Measurements from ENCODE around the gene PARK7. TPM values are rescaled to one million over a fixed set of nuclear protein-coding genes. Genes with fewer than 3 reads are reported as not detected.
"Not testable (repeated sequence)": the region's sequence is repeated elsewhere in the genome, so short reads cannot be mapped to it uniquely, and the experiment has no call there.

The PARK7 gene
- total RNA-seq, 1 donor from 2014 or later: 429 TPM

DNA sequence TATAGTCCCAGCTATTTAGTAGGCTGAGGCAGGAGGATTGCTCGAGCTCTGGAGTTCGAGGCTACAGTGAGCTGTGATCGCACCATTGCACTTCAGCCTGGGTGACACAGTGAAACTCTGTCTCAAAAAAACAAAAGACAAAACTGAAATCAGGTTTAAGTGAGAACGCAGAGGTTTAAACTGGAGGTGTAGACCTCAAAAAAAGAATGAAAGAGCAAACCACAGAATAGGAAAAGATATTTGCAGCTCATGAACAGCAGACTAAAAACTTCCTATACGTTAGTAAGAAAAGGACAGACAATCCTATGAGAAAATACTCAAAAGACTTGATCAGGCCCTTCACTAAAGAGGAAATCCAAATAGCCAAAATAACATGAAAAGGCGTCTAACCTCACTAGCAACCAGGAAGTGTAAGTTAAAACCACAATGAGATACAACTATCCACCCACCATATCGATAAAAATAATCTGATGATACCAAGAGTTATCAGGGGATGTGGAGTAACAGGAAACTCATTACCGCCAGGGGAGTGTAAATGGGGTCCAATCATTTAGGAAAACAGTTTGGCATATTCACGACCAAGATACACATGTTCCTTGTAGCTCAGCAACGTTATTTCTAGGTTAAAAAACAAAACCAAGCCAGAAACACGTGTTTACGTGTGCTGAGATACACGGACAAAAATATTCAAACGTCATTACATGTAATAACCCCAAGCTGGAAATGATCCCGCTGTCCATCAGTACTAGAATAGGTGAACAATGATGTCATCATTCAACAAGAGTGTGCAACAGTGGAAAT lies 30.7 kb upstream of the PARK7 start:
- Mint-ChIP-seq H3K27me3 (ENCODE audit: insufficient read depth) (peaks cover 6% of the 10 kb centered on the region), H3K27ac (peak overlapping the region; percentile 89), H3K9me3 (no peaks in the 10 kb centered on the region), H3K4me3 (peak overlapping the region; percentile 56), H3K36me3 (ENCODE audit: low read depth) (peaks cover 44% of the 10 kb centered on the region), H3K4me1 (ENCODE audit: low read depth) (peaks cover 38% of the 10 kb centered on the region)
- intact Hi-C loops (cut with micrococcal nuclease): loop anchor here (1.0 kb wide), 4 partner anchors 9 to 30 kb away; partner anchors contain the start of genes PARK7 and TNFRSF9
- DNase-seq (ENCODE audit: low spot score): no peak

DNA sequence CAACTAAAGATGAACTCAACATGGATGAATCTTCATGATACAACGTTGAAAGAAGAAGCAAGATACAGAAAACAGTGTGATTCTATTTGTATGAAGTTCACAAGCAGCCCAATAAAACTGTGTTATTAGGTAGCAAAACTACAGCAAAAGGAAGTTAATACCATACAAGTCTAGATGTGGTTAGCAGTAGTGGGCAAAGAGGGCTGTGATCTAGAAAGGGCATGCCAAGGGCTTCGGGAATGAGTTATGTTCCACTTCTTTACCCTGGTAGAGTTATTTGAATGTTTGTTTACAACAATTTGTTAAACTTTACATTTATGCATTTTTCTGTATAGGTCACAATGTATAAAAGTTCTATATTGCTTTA lies 30.1 kb upstream of the PARK7 start:
- Mint-ChIP-seq H3K9me3 (no peaks in the 10 kb centered on the region), H3K36me3 (ENCODE audit: low read depth) (peaks cover 44% of the 10 kb centered on the region), H3K27me3 (ENCODE audit: insufficient read depth) (peaks cover 6% of the 10 kb centered on the region), H3K4me3 (peak overlapping the region; percentile 56), H3K27ac (peak overlapping the region; percentile 89), H3K4me1 (ENCODE audit: low read depth) (peaks cover 39% of the 10 kb centered on the region)
- DNase-seq (ENCODE audit: low spot score): no peak
- intact Hi-C loops (cut with micrococcal nuclease): no loop called here

DNA sequence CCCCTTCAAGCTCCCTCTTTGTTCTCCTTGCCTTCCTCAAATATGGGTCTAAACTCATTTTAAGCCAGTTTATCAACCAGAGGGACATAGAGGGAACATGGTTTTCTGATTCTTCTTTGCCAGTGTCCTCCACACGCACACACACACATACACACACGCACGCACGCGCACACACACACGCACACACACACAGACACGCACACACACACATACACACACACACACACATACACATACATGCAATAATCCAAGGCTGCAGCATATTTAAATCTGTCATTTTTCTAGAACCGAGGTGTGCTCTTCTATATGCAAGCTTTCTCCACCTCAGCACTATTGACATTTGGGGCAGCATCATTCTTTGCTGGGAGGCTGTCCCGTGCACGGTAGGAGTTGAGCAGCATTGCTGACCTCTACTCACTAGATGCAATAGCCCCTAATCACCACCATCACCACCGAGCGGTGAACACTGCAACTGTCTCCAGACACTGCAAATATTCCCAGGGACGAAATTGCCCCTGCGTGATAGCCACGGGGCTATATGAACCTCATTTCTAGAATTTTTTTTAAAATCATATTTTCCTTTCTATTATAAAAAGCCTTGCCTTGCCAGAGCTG lies 28.9 kb upstream of the PARK7 start:
- H3K4me3 Mint-ChIP-seq: no peak overlapping the region
- H3K9me3 Mint-ChIP-seq: no peaks in the 10 kb centered on the region
- no peak for DNase-seq (ENCODE audit: low spot score)
- peaks cover 43% of the 10 kb centered on the region for H3K4me1 Mint-ChIP-seq (ENCODE audit: low read depth)
- peaks cover 3% of the 10 kb centered on the region for H3K27me3 Mint-ChIP-seq (ENCODE audit: insufficient read depth)
- intact Hi-C loops (cut with micrococcal nuclease): no loop called here
- peak overlapping the region; percentile 45 for H3K27ac Mint-ChIP-seq
- peaks cover 40% of the 10 kb centered on the region for H3K36me3 Mint-ChIP-seq (ENCODE audit: low read depth)

DNA sequence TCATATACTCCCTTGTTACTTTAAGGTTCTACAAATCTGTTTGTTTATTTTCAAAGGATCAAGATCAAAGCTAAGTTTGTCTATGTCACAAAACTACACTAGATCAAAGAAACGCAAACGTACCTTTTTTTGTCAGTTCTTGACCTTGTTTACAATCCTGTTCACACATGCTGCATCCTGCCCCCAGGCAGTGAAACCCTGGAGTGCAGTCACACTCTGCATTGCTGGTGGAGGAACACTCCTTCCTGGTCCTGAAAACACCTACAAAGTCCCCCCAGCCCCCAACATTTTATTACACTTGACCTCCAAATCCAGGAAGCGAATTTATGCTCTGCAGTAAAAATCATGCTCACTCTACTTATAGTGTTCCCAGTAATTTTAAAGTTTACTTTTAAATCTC lies 23.4 kb upstream of the PARK7 start:
- peaks cover 64% of the 10 kb centered on the region for H3K4me1 Mint-ChIP-seq (ENCODE audit: low read depth)
- peaks cover 13% of the 10 kb centered on the region for H3K27me3 Mint-ChIP-seq (ENCODE audit: insufficient read depth)
- no peak for DNase-seq (ENCODE audit: low spot score)
- H3K4me3 Mint-ChIP-seq: peak overlapping the region; percentile 88
- H3K36me3 Mint-ChIP-seq (ENCODE audit: low read depth): peaks cover 36% of the 10 kb centered on the region
- H3K9me3 Mint-ChIP-seq: no peaks in the 10 kb centered on the region
- intact Hi-C loops (cut with micrococcal nuclease): no loop called here
- no peak overlapping the region for H3K27ac Mint-ChIP-seq

DNA sequence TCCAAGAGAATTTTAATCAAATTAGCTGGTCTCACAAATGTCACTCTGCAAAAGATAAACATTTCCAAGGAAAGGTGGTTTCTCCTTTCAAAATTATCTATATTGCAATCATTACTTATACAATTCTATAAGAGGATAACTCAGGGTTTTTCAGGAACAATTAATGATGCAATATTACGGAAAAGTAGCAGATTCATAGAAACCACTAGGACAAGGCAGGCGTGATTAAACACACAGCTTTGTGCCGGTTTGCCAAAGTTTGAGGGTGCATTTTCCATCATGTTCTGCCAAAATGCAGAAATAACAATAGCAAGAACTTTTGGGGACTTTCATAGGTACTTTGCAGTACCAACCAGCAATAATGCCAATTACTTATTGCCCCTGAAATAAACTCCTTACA lies 21.5 kb upstream of the PARK7 start:
- peak overlapping the region; percentile 88 for H3K4me3 Mint-ChIP-seq
- H3K36me3 Mint-ChIP-seq (ENCODE audit: low read depth): peaks cover 25% of the 10 kb centered on the region
- H3K9me3 Mint-ChIP-seq: no peaks in the 10 kb centered on the region
- no peak for DNase-seq (ENCODE audit: low spot score)
- peaks cover 73% of the 10 kb centered on the region for H3K4me1 Mint-ChIP-seq (ENCODE audit: low read depth)
- H3K27me3 Mint-ChIP-seq (ENCODE audit: insufficient read depth): peaks cover 13% of the 10 kb centered on the region
- intact Hi-C loops (cut with micrococcal nuclease): loop anchor here (1.0 to 2.0 kb wide), 5 partner anchors 9 to 42 kb away; partner anchors contain the start of gene PARK7
- peak overlapping the region; percentile 80 for H3K27ac Mint-ChIP-seq

DNA sequence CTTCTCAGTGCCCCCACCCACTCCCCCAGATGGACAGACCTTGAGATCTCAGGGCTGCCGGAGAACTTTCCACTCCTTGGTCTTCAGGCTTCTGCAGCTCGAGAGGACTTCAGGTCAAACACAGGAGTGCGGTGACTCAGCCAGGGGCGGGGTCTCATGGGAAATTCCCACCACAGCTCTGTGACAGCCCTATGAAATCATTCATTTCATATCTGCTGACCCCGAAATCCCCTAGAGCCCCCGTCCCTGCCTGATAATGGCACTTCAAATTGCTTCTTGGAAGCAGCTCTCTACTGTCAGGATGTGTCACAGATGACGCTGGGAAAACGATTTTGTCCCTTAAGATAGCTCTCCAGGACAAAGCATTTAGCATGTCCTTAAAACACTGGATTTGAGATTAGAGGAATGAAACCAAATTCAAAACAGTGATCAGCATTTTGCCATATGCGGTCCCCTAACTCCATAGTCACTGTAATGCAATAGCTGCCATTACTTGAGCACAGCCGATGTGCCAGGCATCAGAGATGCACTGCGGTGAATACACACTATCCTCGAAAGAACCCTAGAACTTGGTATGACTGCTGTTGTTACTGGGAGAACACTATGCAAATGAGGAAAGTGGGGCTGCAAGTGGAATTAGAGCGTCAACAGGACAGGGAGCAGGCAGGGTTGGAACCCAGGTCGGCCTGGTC lies 20.6 kb upstream of the PARK7 start, which contains the start of gene TNFRSF9:
TSS of gene TNFRSF9 (minus strand) at position 95 of the 692 bp plus-strand sequence. CDS start 845 bp downstream, outside the sequence.
- Mint-ChIP-seq H3K4me3 (peak within 1 kb of the TSS; percentile 88), H3K4me1 (ENCODE audit: low read depth) (peaks cover 69% of the 10 kb centered on the region), H3K9me3 (no peaks in the 10 kb centered on the region), H3K36me3 (ENCODE audit: low read depth) (peaks cover 22% of the 10 kb centered on the region), H3K27me3 (ENCODE audit: insufficient read depth) (peaks cover 13% of the 10 kb centered on the region), H3K27ac (peak within 1 kb of the TSS; percentile 81)
- DNase-seq (ENCODE audit: low spot score): peak; percentile 58
- intact Hi-C loops (cut with micrococcal nuclease): loop anchor here (1.0 to 2.0 kb wide), 5 partner anchors 8 to 41 kb away; partner anchors contain the start of gene PARK7

DNA sequence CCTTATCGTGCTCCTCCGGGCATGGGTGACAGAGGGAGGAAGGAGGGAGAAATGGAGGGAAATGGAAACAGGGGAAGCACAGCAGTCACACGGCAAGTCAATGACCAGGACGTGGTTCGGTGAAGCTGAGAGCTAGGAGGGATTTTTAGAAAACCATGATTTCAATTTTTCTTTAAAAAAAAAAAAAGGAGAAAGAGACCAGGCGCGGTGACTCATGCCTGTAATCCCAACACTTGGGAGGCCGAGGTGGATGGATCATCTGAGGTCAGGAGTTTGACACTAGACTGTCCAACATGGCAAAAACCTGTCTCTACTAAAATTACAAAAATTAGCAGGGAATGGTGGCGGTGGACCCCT lies 20.1 kb upstream of the PARK7 start:
- Mint-ChIP-seq H3K9me3 (no peaks in the 10 kb centered on the region), H3K27ac (peak overlapping the region; percentile 80), H3K27me3 (ENCODE audit: insufficient read depth) (peaks cover 13% of the 10 kb centered on the region), H3K4me1 (ENCODE audit: low read depth) (peaks cover 68% of the 10 kb centered on the region), H3K4me3 (peak overlapping the region; percentile 88), H3K36me3 (ENCODE audit: low read depth) (peaks cover 20% of the 10 kb centered on the region)
- DNase-seq (ENCODE audit: low spot score): no peak
- intact Hi-C loops (cut with micrococcal nuclease): loop anchor here (2.0 kb wide), 1 partner anchor 21 kb away; no protein-coding TSS in a partner anchor

DNA sequence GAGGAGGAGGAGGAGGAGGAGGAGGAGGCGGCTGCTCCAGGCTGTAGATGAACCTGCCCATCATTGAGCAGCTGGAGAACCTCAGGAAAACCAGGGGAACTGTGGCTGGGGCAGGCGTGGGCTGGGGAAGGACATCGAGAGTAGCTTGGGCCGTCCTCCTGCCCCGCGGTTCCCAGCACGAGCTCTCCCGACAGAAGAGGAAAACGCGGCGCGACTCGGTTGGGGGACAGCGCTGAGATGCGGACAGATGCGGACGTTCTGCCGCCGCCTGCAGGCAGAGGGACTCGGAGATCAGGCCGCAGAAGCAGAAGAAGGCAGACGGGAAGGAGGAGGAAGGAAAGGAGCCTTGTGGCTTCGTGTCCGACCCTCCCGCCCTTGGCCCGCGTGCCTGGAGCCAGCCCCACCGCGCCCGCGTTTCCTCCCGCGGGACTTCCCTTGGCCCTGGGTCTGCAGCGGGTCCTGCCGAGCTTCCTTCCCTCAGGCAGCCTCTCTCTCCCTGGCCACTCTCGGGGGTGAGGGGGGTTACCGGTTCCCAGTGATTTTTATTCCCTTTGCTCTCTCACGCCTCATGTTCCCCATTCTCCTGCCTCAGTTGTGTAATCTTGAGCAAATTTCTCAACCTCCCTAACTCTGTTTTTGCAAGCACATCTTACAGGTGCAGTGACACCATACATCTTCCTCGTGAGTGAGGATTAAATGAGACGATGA lies 19.1 kb upstream of the PARK7 start:
- H3K4me1 Mint-ChIP-seq (ENCODE audit: low read depth): peaks cover 64% of the 10 kb centered on the region
- peaks cover 13% of the 10 kb centered on the region for H3K27me3 Mint-ChIP-seq (ENCODE audit: insufficient read depth)
- H3K27ac Mint-ChIP-seq: peak overlapping the region; percentile 81
- peak overlapping the region; percentile 88 for H3K4me3 Mint-ChIP-seq
- DNase-seq (ENCODE audit: low spot score): no peak
- H3K9me3 Mint-ChIP-seq: no peaks in the 10 kb centered on the region
- peaks cover 17% of the 10 kb centered on the region for H3K36me3 Mint-ChIP-seq (ENCODE audit: low read depth)
- intact Hi-C loops (cut with micrococcal nuclease): no loop called here

DNA sequence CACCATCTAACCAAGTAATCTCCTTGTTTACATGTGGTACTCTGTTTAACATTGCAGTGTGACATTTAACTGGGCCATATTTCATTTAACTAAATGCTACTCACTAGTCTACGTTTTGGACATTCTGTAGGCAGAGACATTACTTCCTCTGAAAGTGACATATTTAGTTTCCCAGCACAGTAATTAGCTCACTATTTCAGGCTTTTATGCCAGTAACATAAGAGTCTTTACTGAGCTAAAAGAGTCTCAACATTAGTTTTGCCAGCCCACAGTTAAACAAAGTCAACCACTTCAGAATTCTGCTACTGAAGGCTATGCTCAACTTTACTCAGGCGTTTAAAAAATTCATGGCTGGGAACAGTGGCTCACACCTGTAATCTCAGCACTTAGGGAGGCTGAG lies 18.3 kb upstream of the PARK7 start:
- Mint-ChIP-seq H3K27ac (peak overlapping the region; percentile 32), H3K27me3 (ENCODE audit: insufficient read depth) (peaks cover 10% of the 10 kb centered on the region), H3K4me1 (ENCODE audit: low read depth) (peaks cover 58% of the 10 kb centered on the region), H3K4me3 (peak overlapping the region; percentile 53), H3K9me3 (no peaks in the 10 kb centered on the region), H3K36me3 (ENCODE audit: low read depth) (peaks cover 13% of the 10 kb centered on the region)
- DNase-seq (ENCODE audit: low spot score): no peak
- intact Hi-C loops (cut with micrococcal nuclease): no loop called here

DNA sequence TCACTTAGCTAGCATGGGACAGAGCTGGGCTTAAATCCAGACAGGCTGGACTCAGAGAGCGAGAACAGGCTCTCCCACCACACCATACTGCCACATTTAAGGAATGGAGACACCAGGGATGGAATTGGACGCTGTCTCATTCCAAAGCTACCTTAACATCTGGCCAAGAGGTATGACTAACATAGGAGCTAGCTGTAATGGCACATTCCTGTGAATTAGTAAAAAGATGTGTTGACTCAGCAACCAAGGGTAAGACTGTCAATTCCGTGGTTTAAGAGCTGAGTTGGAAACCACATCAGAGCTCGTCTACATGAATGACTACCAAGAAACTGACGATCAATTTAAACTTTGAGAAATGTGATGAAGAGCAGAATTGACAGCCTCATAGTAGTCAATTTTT lies 12.6 kb upstream of the PARK7 start:
- Mint-ChIP-seq H3K4me3 (peak overlapping the region; percentile 48), H3K4me1 (ENCODE audit: low read depth) (peaks cover 42% of the 10 kb centered on the region), H3K9me3 (no peaks in the 10 kb centered on the region), H3K36me3 (ENCODE audit: low read depth) (no peaks in the 10 kb centered on the region), H3K27ac (peak overlapping the region; percentile 81), H3K27me3 (ENCODE audit: insufficient read depth) (peaks cover 2% of the 10 kb centered on the region)
- intact Hi-C loops (cut with micrococcal nuclease): loop anchor here (1.0 to 5.0 kb wide), 4 partner anchors 9 to 148 kb away; partner anchors contain the start of gene TNFRSF9
- peak; percentile 38 for DNase-seq (ENCODE audit: low spot score)

DNA sequence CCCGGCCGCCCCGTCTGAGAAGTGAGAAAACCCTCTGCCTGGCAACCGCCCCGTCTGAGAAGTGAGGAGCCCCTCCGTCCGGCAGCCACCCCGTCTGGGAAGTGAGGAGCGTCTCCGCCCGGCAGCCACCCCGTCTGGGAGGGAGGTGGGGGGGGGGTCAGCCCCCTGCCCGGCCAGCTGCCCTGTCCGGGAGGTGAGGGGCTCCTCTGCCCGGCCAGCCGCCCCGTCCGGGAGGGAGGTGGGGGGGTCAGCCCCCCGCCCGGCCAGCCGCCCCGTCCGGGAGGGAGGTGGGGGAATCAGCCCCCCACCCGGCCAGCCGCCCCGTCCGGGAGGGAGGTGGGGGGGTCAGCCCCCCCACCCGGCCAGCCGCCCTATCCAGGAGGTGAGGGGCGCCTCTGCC lies 8.7 kb upstream of the PARK7 start:
- H3K4me3 Mint-ChIP-seq: not testable (repeated sequence)

DNA sequence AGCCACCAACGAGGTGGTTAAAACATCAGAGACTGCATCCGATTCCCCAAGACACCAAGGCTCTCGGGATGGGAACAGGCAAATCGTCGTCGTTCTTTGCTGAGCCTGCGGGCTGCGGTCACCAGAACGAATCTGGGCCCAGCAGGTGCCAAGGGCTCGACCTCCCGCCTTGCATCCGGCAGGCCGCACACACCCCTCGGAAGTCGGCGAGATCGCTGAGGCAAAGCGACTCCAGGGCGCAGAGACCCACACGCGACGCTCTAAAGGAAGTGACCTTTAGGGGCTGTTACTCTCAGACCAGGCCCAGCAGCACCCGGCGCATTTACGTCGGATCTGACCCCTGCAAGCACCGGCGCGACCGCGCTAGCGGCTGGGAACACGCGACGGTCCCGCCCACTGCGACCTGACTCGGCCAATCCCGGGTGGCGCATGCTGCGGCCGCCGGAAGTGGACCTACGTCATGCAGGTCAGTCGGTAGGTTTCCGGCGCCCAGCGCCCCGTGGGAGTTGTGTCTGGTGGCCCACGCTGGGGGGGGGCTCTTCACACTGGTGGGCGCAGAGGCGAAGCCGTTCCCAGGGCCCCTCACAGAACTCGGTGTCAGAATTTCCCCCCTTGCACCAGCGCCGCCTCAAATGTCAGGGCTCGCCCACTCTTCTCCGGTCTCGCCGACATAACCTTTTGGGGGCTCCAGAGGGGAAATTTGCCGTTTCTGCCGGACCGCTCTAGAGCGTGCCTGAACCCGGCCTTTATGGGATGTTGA lies 7.5 kb upstream of the PARK7 start:
- Mint-ChIP-seq H3K4me3 (peak overlapping the region; percentile 89), H3K27ac (peak overlapping the region; percentile 95), H3K36me3 (ENCODE audit: low read depth) (peaks cover 3% of the 10 kb centered on the region), H3K9me3 (no peaks in the 10 kb centered on the region), H3K4me1 (ENCODE audit: low read depth) (peaks cover 42% of the 10 kb centered on the region), H3K27me3 (ENCODE audit: insufficient read depth) (peaks cover 2% of the 10 kb centered on the region)
- DNase-seq (ENCODE audit: low spot score): peak; percentile 83
- intact Hi-C loops (cut with micrococcal nuclease): no loop called here

More for the DNA sequence above, 8.7 kb upstream of the PARK7 start:
- H3K4me1 Mint-ChIP-seq (ENCODE audit: low read depth): peaks cover 48% of the 10 kb centered on the region
- H3K9me3 Mint-ChIP-seq; intact Hi-C loops (cut with micrococcal nuclease); H3K36me3 Mint-ChIP-seq (ENCODE audit: low read depth); H3K27me3 Mint-ChIP-seq (ENCODE audit: insufficient read depth); H3K27ac Mint-ChIP-seq; DNase-seq (ENCODE audit: low spot score): not testable (repeated sequence)
